Stimulated activated memory B cell treated with anti-CD40 and anti-IgM and Interleukin-4, amounts not matched to agents 10 μg/mL and 1 μg/mL and 100 μg/mL, for 72 hours (primary cell): ENCODE data around the gene DDX59.

ENCODE experiments used
- ATAC-seq: fragments of 150-1000 bp; cut with Tn5 transposase; 2 replicates; pipeline ENCODE4 v1.10.0; 2021
- H3K27ac Mint-ChIP-seq: one replicate; pipeline ENCODE4 v1.8.0; 2022; ENCODE audit warnings: mild to moderate bottlenecking, mixed read lengths
- H3K27me3 Mint-ChIP-seq: one replicate; pipeline ENCODE4 v1.8.0; 2022; ENCODE audit warnings: mixed read lengths
- H3K36me3 Mint-ChIP-seq: one replicate; pipeline ENCODE4 v1.8.0; 2022; ENCODE audit warnings: mixed read lengths
- H3K4me1 Mint-ChIP-seq: one replicate; pipeline ENCODE4 v1.8.0; 2022; ENCODE audit warnings: mixed read lengths
- H3K4me3 Mint-ChIP-seq: one replicate; pipeline ENCODE4 v1.8.0; 2022; ENCODE audit warnings: mild to moderate bottlenecking, moderate library complexity, mixed read lengths
- H3K9me3 Mint-ChIP-seq: one replicate; pipeline ENCODE4 v1.8.0; 2022; ENCODE audit warnings: mixed read lengths

DDX59 gene

DNA sequence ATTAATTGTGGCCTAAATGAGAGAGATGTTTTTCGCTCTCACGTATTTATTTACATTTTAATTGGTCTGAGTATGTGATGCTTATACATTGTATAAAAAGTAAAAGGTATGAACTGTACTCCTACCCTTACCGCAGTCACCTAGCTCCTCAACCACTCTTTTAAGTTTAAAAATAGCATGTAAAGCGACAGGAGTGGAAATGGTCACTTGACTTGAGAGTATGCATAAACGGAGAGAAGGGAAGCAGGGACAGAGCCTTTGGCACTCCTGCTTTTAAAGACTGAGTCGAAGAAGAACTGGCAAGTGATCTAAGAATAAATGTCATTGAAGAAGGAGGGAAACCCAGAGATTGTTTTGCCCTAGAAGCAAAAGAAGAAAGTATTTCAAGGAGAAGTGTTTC is 11.5 kb upstream of the DDX59 start:
- Mint-ChIP-seq H3K4me3 (no peak overlapping the region), H3K36me3 (no peaks in the 10 kb centered on the region), H3K9me3 (no peaks in the 10 kb centered on the region), H3K4me1 (no peaks in the 10 kb centered on the region), H3K27me3 (no peaks in the 10 kb centered on the region), H3K27ac (no peak overlapping the region)
- ATAC-seq, result no peak

- Mint-ChIP-seq H3K4me1 (no peaks in the 10 kb centered on the region), H3K27me3 (no peaks in the 10 kb centered on the region), H3K4me3 (no peak overlapping the region), H3K27ac (no peak overlapping the region), H3K9me3 (no peaks in the 10 kb centered on the region), H3K36me3 (no peaks in the 10 kb centered on the region)
- ATAC-seq, result no peak
Measured at GRCh38 chr1:200676829-200677228, 7.1 kb upstream of the DDX59 start.

- H3K4me1 Mint-ChIP-seq, result peaks cover 12% of the 10 kb centered on the region
- no peaks in the 10 kb centered on the region for H3K27me3 Mint-ChIP-seq
- no peaks in the 10 kb centered on the region for H3K36me3 Mint-ChIP-seq
- ATAC-seq, result no peak
- H3K4me3 Mint-ChIP-seq, result no peak overlapping the region
- no peaks in the 10 kb centered on the region for H3K9me3 Mint-ChIP-seq
- no peak overlapping the region for H3K27ac Mint-ChIP-seq
Measured at GRCh38 chr1:200675588-200675852, 5.8 kb upstream of the DDX59 start.

DNA sequence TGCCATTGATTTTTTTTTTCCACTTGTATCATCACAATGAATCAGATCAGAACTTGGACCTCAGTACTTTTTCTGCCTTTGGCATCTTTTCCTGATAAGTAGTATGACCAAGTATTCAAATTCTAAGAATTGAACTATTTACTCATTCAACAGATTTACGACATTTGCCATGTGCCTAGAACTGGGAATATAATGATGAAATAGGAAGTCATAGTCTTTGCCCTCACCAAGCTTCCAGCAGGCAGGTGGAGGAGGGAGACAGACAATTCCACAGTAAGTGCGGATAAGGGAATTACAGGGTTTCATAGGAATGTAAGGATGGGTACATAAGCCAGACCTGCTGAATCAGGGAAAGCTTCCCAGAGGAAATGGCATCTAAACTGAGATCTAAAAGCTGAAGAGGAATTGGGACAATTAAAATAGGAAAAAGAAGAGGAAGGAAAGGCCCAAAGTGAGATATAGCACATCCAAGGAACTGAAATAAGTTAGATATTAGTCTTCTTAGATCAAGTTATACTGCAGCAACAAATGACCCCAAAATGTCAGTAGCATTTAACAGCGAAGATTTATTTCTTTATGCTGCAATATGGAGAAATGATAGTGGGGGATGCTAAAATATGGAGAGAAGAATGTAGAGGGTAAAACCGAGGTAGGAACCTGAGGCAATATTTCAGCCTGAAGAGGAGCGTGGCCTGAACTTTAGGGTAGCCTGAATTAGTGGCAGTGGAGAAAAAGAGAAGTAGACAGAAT is 5.3 kb upstream of the DDX59 start:
- no peak overlapping the region for H3K27ac Mint-ChIP-seq
- no peaks in the 10 kb centered on the region for H3K36me3 Mint-ChIP-seq
- no peak for ATAC-seq
- peaks cover 15% of the 10 kb centered on the region for H3K4me1 Mint-ChIP-seq
- H3K4me3 Mint-ChIP-seq, result no peak overlapping the region
- H3K9me3 Mint-ChIP-seq, result no peaks in the 10 kb centered on the region
- H3K27me3 Mint-ChIP-seq, result no peaks in the 10 kb centered on the region

GRCh38 chr1:200673952-200674823 is 4.5 kb upstream of the DDX59 start:
- Mint-ChIP-seq H3K27me3 (no peaks in the 10 kb centered on the region), H3K27ac (no peak overlapping the region), H3K9me3 (no peaks in the 10 kb centered on the region), H3K36me3 (no peaks in the 10 kb centered on the region), H3K4me3 (no peak overlapping the region), H3K4me1 (peaks cover 15% of the 10 kb centered on the region)
- ATAC-seq, result no peak

DNA sequence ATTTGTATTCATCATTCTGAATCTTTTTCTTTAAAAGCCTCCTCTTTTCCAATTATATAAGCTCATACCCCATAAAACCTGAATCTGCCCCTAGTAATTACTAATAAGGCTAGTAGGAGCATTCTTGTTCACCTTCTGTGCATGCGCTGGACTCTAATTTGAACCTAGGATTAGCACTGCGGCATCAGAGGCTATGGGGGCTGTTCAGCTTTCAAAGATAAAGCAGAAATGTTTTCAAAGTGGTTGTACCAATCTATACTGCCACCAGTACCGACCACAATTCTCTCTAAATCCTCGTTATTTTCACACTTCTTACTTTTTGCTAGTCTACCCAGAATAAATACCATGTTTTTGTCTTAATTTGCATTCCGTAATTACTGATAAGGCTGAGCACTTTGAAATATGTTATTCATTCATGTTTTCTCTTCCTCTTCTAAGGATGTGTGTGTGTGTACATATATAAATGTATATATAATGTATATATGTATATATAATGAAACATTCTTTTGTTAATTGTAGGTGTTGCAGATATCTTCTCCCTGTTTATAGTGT is 1.6 kb upstream of the DDX59 start:
- Mint-ChIP-seq H3K27ac (peak overlapping the region; percentile 96), H3K36me3 (peaks cover 2% of the 10 kb centered on the region), H3K9me3 (no peaks in the 10 kb centered on the region), H3K4me3 (peak overlapping the region; percentile 42), H3K27me3 (no peaks in the 10 kb centered on the region), H3K4me1 (peaks cover 29% of the 10 kb centered on the region)
- ATAC-seq, result no peak

- no peaks in the 10 kb centered on the region for H3K9me3 Mint-ChIP-seq
- peak overlapping the region; percentile 98 for H3K4me3 Mint-ChIP-seq
- H3K27ac Mint-ChIP-seq, result peak overlapping the region; percentile 96
- H3K4me1 Mint-ChIP-seq, result peaks cover 33% of the 10 kb centered on the region
- H3K36me3 Mint-ChIP-seq, result peaks cover 7% of the 10 kb centered on the region
- no peaks in the 10 kb centered on the region for H3K27me3 Mint-ChIP-seq
- peak; percentile 52 for ATAC-seq
Measured at GRCh38 chr1:200670242-200671118, 773 bp upstream of the DDX59 start.

- H3K27me3 Mint-ChIP-seq, result no peaks in the 10 kb centered on the region
- peaks cover 46% of the 10 kb centered on the region for H3K4me1 Mint-ChIP-seq
- H3K27ac Mint-ChIP-seq, result peak overlapping the region; percentile 96
- no peak for ATAC-seq
- no peaks in the 10 kb centered on the region for H3K9me3 Mint-ChIP-seq
- peak overlapping the region; percentile 98 for H3K4me3 Mint-ChIP-seq
- H3K36me3 Mint-ChIP-seq, result peaks cover 21% of the 10 kb centered on the region
Measured at GRCh38 chr1:200668514-200669313, 993 bp downstream of the DDX59 start.

GRCh38 chr1:200666309-200666708 is 3.4 kb downstream of the DDX59 start:
- no peak for ATAC-seq
- Mint-ChIP-seq H3K9me3 (no peaks in the 10 kb centered on the region), H3K27me3 (no peaks in the 10 kb centered on the region), H3K27ac (peak overlapping the region; percentile 57), H3K4me1 (peaks cover 51% of the 10 kb centered on the region), H3K4me3 (no peak overlapping the region), H3K36me3 (peaks cover 39% of the 10 kb centered on the region)

DNA sequence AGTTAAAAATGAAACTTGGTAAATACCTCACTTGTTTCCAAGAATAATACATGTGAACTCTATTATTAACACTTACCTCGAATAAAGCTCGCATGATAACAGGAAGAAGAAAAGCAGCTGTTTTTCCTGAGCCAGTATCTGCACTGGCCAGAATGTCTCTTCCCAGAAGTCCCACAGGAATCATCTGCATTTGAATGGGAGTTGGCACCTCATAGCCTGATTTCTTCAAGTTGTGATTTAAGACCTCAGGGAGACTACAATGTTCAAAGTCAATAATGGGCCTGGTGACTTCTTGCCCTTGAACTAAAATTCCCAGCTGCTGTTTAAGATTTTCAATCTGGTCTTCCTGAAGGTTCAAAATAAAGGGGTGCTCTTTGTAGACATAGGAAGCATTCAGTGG is 3.8 kb downstream of the DDX59 start:
- H3K36me3 Mint-ChIP-seq, result peaks cover 43% of the 10 kb centered on the region
- H3K4me1 Mint-ChIP-seq, result peaks cover 48% of the 10 kb centered on the region
- ATAC-seq, result no peak
- H3K27me3 Mint-ChIP-seq, result no peaks in the 10 kb centered on the region
- no peaks in the 10 kb centered on the region for H3K9me3 Mint-ChIP-seq
- no peak overlapping the region for H3K4me3 Mint-ChIP-seq
- peak overlapping the region; percentile 57 for H3K27ac Mint-ChIP-seq

DNA sequence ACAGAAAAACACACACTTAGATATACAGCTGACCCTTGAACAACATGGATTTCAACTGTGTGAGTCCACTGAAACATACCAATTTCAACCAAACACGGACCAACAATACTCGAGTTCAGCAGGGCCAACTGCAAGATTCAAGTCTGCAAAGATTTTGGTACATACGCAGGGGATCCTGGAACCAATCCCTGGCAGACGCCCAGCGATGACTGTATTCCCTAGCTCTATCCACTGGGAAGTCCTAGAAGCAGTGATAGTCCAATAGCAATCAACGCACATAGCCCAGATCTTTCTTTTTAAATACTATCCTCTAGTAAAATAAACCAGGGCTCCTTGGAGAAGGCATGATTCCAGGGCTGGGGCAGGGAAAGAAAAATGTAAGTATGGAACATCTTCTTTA is 9.0 kb downstream of the DDX59 start:
- Mint-ChIP-seq H3K36me3 (peaks cover 77% of the 10 kb centered on the region), H3K27ac (no peak overlapping the region), H3K9me3 (no peaks in the 10 kb centered on the region), H3K4me3 (no peak overlapping the region), H3K4me1 (peaks cover 31% of the 10 kb centered on the region), H3K27me3 (no peaks in the 10 kb centered on the region)
- no peak for ATAC-seq

- Mint-ChIP-seq H3K4me1 (peaks cover 38% of the 10 kb centered on the region), H3K27me3 (no peaks in the 10 kb centered on the region), H3K27ac (no peak overlapping the region), H3K9me3 (no peaks in the 10 kb centered on the region), H3K4me3 (no peak overlapping the region), H3K36me3 (peaks cover 76% of the 10 kb centered on the region)
- ATAC-seq, result no peak
Measured at GRCh38 chr1:200659269-200659668, 10.4 kb downstream of the DDX59 start.

DNA sequence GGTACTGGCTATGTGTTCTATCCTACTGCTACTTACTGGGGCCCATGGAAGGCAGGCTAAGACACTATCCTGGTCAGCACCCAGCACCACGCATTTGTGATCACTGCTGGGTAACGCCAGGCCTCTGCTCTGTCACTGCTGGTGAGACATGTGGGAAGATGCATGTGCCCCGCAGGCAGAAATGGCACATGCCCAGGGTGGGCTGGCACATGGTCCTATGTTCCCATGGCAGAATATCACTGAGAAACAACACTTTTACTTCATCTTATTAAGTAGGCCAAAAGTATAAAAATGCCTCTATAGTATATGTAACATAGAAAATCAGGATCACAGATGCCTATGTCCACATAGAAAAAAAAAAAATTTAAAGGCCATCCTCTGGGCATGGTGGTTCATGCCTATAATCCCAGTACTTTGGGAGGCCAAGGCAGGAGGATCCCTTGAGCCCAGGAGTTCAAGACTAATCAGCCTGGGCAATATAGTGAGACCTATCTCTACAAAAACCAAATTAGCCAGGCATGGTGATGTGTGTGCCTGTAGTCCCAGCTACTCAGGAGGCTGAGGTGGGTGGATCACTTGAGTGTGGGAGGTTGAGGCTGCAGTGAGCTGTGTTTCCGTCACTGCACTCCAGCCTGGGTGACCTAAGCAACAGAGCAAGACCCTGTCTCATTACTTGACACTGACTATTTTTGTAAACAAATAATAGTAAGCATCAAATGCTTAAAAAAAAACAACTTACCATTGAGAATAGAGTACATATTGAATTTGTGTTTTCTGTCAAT is 11.5 kb downstream of the DDX59 start:
- Mint-ChIP-seq H3K9me3 (no peaks in the 10 kb centered on the region), H3K4me1 (peaks cover 42% of the 10 kb centered on the region), H3K27me3 (no peaks in the 10 kb centered on the region), H3K4me3 (no peak overlapping the region), H3K36me3 (peaks cover 73% of the 10 kb centered on the region), H3K27ac (no peak overlapping the region)
- no peak for ATAC-seq

GRCh38 chr1:200654660-200655059 is 15.0 kb downstream of the DDX59 start:
- Mint-ChIP-seq H3K36me3 (peaks cover 50% of the 10 kb centered on the region), H3K27ac (peak overlapping the region; percentile 40)
- ATAC-seq, result peak; percentile 91

More at GRCh38 chr1:200654660-200655059, 15.0 kb downstream of the DDX59 start:
- H3K27me3 Mint-ChIP-seq, result no peaks in the 10 kb centered on the region
- peaks cover 38% of the 10 kb centered on the region for H3K4me1 Mint-ChIP-seq
- no peak overlapping the region for H3K4me3 Mint-ChIP-seq
- no peaks in the 10 kb centered on the region for H3K9me3 Mint-ChIP-seq
